ENCODE data around the gene DPP10.

- TF ChIP-seq CTCF (IDR thresholded peaks at IDR 0.05; ENCODE audit: borderline replicate concordance, extremely low read depth, low read length, poor library complexity, severe bottlenecking) (no peak), EZH2 (IDR thresholded peaks at IDR 0.05; ENCODE audit: borderline replicate concordance, low read depth, low read length, severe bottlenecking) (no peak)
Observed at GRCh38 chr2:115115135-115115534, 672.7 kb downstream of the DPP10 start.

All from DND-41 (cell line).